IMR-90 (cell line): ENCODE measurements around the gene TIMM50. TPM values are rescaled to one million over a fixed set of nuclear protein-coding genes. Genes with fewer than 3 reads are reported as not detected.
A peak's percentile ranks its signal among the peaks of the same experiment; 100 is the strongest.

Experiments used
- ATAC-seq: fragments of 200-7000 bp; cut with Tn5 transposase; 2 replicates; pipeline ENCODE4 v1.9.1; 2020; ENCODE audit warnings: low read depth, mild to moderate bottlenecking, moderate library complexity
- BruUV-seq: library from RNA; stranded (reverse); fragments of 400-500 nt; replicated peaks from 2 replicates; lab custom pipeline; 2021; lab: Mats Ljungman, UMichigan
- CTCF ChIA-PET: fragments of 300-600 bp; formaldehyde crosslinking; extraction: SDS; loops from one replicate; lab custom pipeline; 2021; ENCODE audit warnings: antibody characterized with exemption; lab: Yijun Ruan, JAX
- POLR2A ChIA-PET: fragments of 300-600 bp; sonication (Branson Sonifier 250); formaldehyde crosslinking; loops from one replicate; lab custom pipeline; 2022; ENCODE audit warnings: antibody characterized with exemption; ENCODE audit not compliant: unreplicated experiment; lab: Charles Lee
- DNase-seq: peaks from one replicate; pipeline ENCODE4 v3.0.0; 2013
- H2AFZ ChIP-seq: replicated peaks from 2 replicates; pipeline ENCODE3; 2013; ENCODE audit warnings: low read length, mild to moderate bottlenecking; ENCODE audit not compliant: poor library complexity
- H2AK5ac ChIP-seq: 2 replicates; pipeline ENCODE4 v1.6.1; 2013; ENCODE audit warnings: low read depth, low read length, inconsistent platforms
- H2AK9ac ChIP-seq: replicated peaks from 2 replicates; pipeline ENCODE3; 2013; ENCODE audit warnings: mild to moderate bottlenecking, low read depth, low read length, moderate library complexity; ENCODE audit not compliant: poor library complexity
- H2BK120ac ChIP-seq: 2 replicates; pipeline ENCODE4 v1.6.1; 2013; ENCODE audit warnings: low read depth, low read length, inconsistent platforms
- H2BK15ac ChIP-seq: 3 replicates; pipeline ENCODE4 v1.6.1; 2013; ENCODE audit warnings: low read depth, low read length, inconsistent platforms
- H2BK20ac ChIP-seq: 2 replicates; pipeline ENCODE4 v1.6.1; 2013; ENCODE audit warnings: low read depth, mild to moderate bottlenecking, inconsistent platforms, low read length, moderate library complexity
- H2BK5ac ChIP-seq: 2 replicates; pipeline ENCODE4 v1.6.1; 2013; ENCODE audit warnings: mild to moderate bottlenecking, low read depth, low read length, inconsistent platforms; ENCODE audit not compliant: poor library complexity, severe bottlenecking
- H3K14ac ChIP-seq: replicated peaks from 2 replicates; pipeline ENCODE4 v1.6.1; 2013; ENCODE audit warnings: low read depth, low read length, inconsistent platforms
- H3K18ac ChIP-seq: 2 replicates; pipeline ENCODE4 v1.6.1; 2013; ENCODE audit warnings: low read depth, low read length, control low read depth
- H3K23ac ChIP-seq: 2 replicates; pipeline ENCODE4 v1.6.1; 2013; ENCODE audit warnings: low read depth, low read length, inconsistent platforms
- H3K27ac ChIP-seq: 2 replicates; pipeline ENCODE4 v1.5.1; 2013; ENCODE audit warnings: mild to moderate bottlenecking, control low read depth, low read length; ENCODE audit not compliant: insufficient read depth
- H3K27me3 ChIP-seq: 2 replicates; pipeline ENCODE4 v1.6.1; 2013; ENCODE audit warnings: low read length; ENCODE audit not compliant: control insufficient read depth, insufficient read depth
- H3K36me3 ChIP-seq: 2 replicates; pipeline ENCODE4 v1.6.1; 2013; ENCODE audit warnings: low read length, mixed read lengths; ENCODE audit not compliant: control insufficient read depth, insufficient read depth
- H3K4ac ChIP-seq: 2 replicates; pipeline ENCODE4 v1.6.1; 2013; ENCODE audit warnings: low read depth, low read length, inconsistent platforms
- H3K4me1 ChIP-seq: 2 replicates; pipeline ENCODE4 v1.6.1; 2013; ENCODE audit warnings: low read length, mixed read lengths; ENCODE audit not compliant: control insufficient read depth, insufficient read depth
- H3K4me2 ChIP-seq: 2 replicates; pipeline ENCODE4 v1.6.1; 2013; ENCODE audit warnings: low read depth, mild to moderate bottlenecking, control low read depth, low read length, moderate library complexity
- H3K4me3 ChIP-seq: 2 replicates; pipeline ENCODE4 v1.5.1; 2013; ENCODE audit warnings: low read depth, mild to moderate bottlenecking, control low read depth, low read length, moderate library complexity; ENCODE audit not compliant: insufficient read depth
- H3K56ac ChIP-seq: 2 replicates; pipeline ENCODE4 v1.6.1; 2013; ENCODE audit warnings: low read length, inconsistent platforms; ENCODE audit not compliant: insufficient read depth; ENCODE audit errors: extremely low read depth
- H3K79me1 ChIP-seq, 2 experiments: 2 replicates each; pipeline ENCODE4 v1.6.1; 2013; ENCODE audit warnings: low read length in 2 of 2, inconsistent platforms in 1 of 2, low read depth in 1 of 2
- H3K9ac ChIP-seq: 2 replicates; pipeline ENCODE4 v1.6.1; 2013; ENCODE audit warnings: low read depth, low read length, control low read depth
- H3K9me1 ChIP-seq: 2 replicates; pipeline ENCODE4 v1.6.1; 2013; ENCODE audit warnings: low read length, inconsistent platforms; ENCODE audit not compliant: insufficient read depth
- H3K9me3 ChIP-seq: 2 replicates; pipeline ENCODE4 v1.6.1; 2013; ENCODE audit warnings: low read length; ENCODE audit not compliant: control insufficient read depth, insufficient read depth
- H4K20me1 ChIP-seq: 2 replicates; pipeline ENCODE4 v1.6.1; 2013; ENCODE audit warnings: low read length, inconsistent platforms; ENCODE audit not compliant: insufficient read depth
- H4K5ac ChIP-seq: 2 replicates; pipeline ENCODE4 v1.6.1; 2013; ENCODE audit warnings: mild to moderate bottlenecking, low read depth, low read length, control low read depth
- H4K8ac ChIP-seq, 2 experiments: 2 replicates each; pipeline ENCODE4 v1.6.1; 2013; ENCODE audit warnings: low read depth in 2 of 2, low read length in 2 of 2, control low read depth in 1 of 2, inconsistent platforms in 1 of 2
- H4K91ac ChIP-seq: 2 replicates; pipeline ENCODE4 v1.6.1; 2013; ENCODE audit warnings: low read depth, low read length, inconsistent platforms; ENCODE audit not compliant: insufficient read depth
- CHD1 ChIP-seq: IDR thresholded peaks from 2 replicates; pipeline ENCODE4 v1.6.1; 2012; ENCODE audit warnings: low read depth, low read length, improper control_type of control experiment
- CTCF ChIP-seq: conservative IDR thresholded peaks from 2 replicates; pipeline ENCODE4 v1.5.1; 2012; ENCODE audit warnings: mild to moderate bottlenecking, low read depth, low read length, improper control_type of control experiment
- ELK1 ChIP-seq: fragments of 150-350 bp; IDR thresholded peaks from 2 replicates; pipeline ENCODE4 v1.6.1; 2016; ENCODE audit warnings: low read depth, mild to moderate bottlenecking, low read length, moderate library complexity, borderline replicate concordance
- FOS ChIP-seq: fragments of 150-350 bp; IDR thresholded peaks from 2 replicates; pipeline ENCODE4 v1.6.1; 2016; ENCODE audit warnings: low read depth, low read length
- MAFK ChIP-seq: IDR thresholded peaks from 2 replicates; pipeline ENCODE4 v1.6.1; 2012; ENCODE audit warnings: low read depth, low read length, improper control_type of control experiment
- MAZ ChIP-seq: IDR thresholded peaks from 2 replicates; pipeline ENCODE4 v1.6.1; 2012; ENCODE audit warnings: low read depth, mild to moderate bottlenecking, low read length, improper control_type of control experiment, moderate library complexity, borderline replicate concordance
- MXI1 ChIP-seq: IDR thresholded peaks from 2 replicates; pipeline ENCODE4 v1.6.1; 2012; ENCODE audit warnings: low read depth, mild to moderate bottlenecking, low read length, moderate library complexity, borderline replicate concordance
- RAD21 ChIP-seq: IDR thresholded peaks from 2 replicates; pipeline ENCODE4 v1.6.1; 2012; ENCODE audit warnings: low read length, improper control_type of control experiment
- RFX5 ChIP-seq: IDR thresholded peaks from 2 replicates; pipeline ENCODE4 v1.8.0; 2012; ENCODE audit warnings: low read depth, mild to moderate bottlenecking, low read length, moderate library complexity
- SMC3 ChIP-seq: fragments of 150-350 bp; IDR thresholded peaks from 2 replicates; pipeline ENCODE4 v1.6.1; 2016; ENCODE audit warnings: low read depth, mild to moderate bottlenecking, antibody characterized with exemption, low read length, moderate library complexity
- USF2 ChIP-seq: fragments of 150-350 bp; IDR thresholded peaks from 2 replicates; pipeline ENCODE4 v1.6.1; 2017; ENCODE audit warnings: mild to moderate bottlenecking, antibody characterized with exemption, low read length, low read depth
- WGBS, 2 experiments: methylation state at CpG; one replicate each; pipeline versions ENCODE4 v1.1.5 to v1.1.7; 2013; ENCODE audit warnings: missing lambda C conversion rate in 2 of 2; ENCODE audit not compliant: insufficient read length in 1 of 2; ENCODE audit errors: extremely low coverage in 2 of 2; 5-methylcytosine and 5-hydroxymethylcytosine counted together
- dilution Hi-C: fragments of 300-500 bp; cut with HindIII; formaldehyde crosslinking; loops from one replicate; pipeline ENCODE4 v1.14.3; 2018; ENCODE audit warnings: low sequenced_read_pairs; ENCODE audit not compliant: unreplicated experiment
- in situ Hi-C: fragments of 300-500 bp; cut with MboI; formaldehyde crosslinking; loops from 3 replicates; pipeline ENCODE4 v1.14.3; 2019; ENCODE audit warnings: low sequenced_read_pairs, inconsistent platforms, mixed read lengths
- intact Hi-C: fragments of 100-400 bp; cut with micrococcal nuclease; formaldehyde crosslinking; loops from 2 replicates; pipeline ENCODE4 v1.10.0; 2022
- polyA plus RNA-seq, 3 experiments: library from polyadenylated mRNA; depleted of rRNA; stranded (reverse); fragments of >200 nt; gene quantifications; 2 replicates each; pipeline ENCODE4 v1.2.3, GENCODE V29; 2012; ENCODE audit warnings: low replicate concordance in 1 of 3
- total RNA-seq: library from RNA; depleted of rRNA; stranded (reverse); fragments of >200 nt; gene quantifications from 2 replicates; pipeline ENCODE4 v1.2.3, GENCODE V29; 2012

The TIMM50 gene
- total and polyA plus RNA-seq, 2 of the 4 experiments (the other 2 are of a cell fraction): 52.0 to 76.8 TPM

- CTCF ChIA-PET: interaction anchor here (0.6 to 1.2 kb wide), 2 partner anchors 12 to 60 kb away, joined by 3 to 5 read pairs; no protein-coding TSS in a partner anchor
- dilution Hi-C loops: no loop called here
These were observed 6.5 kb upstream of the TIMM50 start for GRCh38 chr19:39474139-39474620.

More at GRCh38 chr19:39474139-39474620, 6.5 kb upstream of the TIMM50 start:
- Histone ChIP-seq H2BK5ac (no peak overlapping the region), H3K23ac (no peak overlapping the region), H3K9me3 (no peaks in the 10 kb centered on the region), H3K4me1 (no peaks in the 10 kb centered on the region), H2BK20ac (no peak overlapping the region), H4K91ac (no peak overlapping the region), H3K4me2 (no peak overlapping the region), H4K8ac (no peak overlapping the region), H2AFZ (no peak overlapping the region), H4K5ac (no peak overlapping the region), H2AK9ac (no peak overlapping the region), H4K20me1 (peaks cover 9% of the 10 kb centered on the region), H3K79me1 (peaks cover 9 to 11% of the 10 kb centered on the region in 2 experiments; a peak in 3 of 4 replicates), H3K9me1 (peaks cover 1% of the 10 kb centered on the region; the same call in 1 of the 2 replicates), H3K18ac (no peak overlapping the region), H3K27ac (no peak overlapping the region), H3K4me3 (no peak overlapping the region), H3K56ac (no peak overlapping the region), H3K9ac (no peak overlapping the region), H3K14ac (no peak overlapping the region), H2BK15ac (no peak overlapping the region), H2BK120ac (no peak overlapping the region), H3K36me3 (peaks cover 71% of the 10 kb centered on the region), H2AK5ac (no peak overlapping the region), H3K27me3 (no peaks in the 10 kb centered on the region), H3K4ac (no peak overlapping the region)
- no TSS peak for BruUV-seq
- TF ChIP-seq RFX5: no peak
- no peak for TF ChIP-seq ELK1
- TF ChIP-seq RAD21: peak; percentile 50
- no peak for TF ChIP-seq FOS
- TF ChIP-seq CTCF: peak; percentile 67
- peak; percentile 47; the same call in 1 of the 2 replicates for TF ChIP-seq SMC3
- TF ChIP-seq CHD1: no peak
- TF ChIP-seq USF2: no peak
- peak; percentile 42; the same call in 1 of the 2 replicates for TF ChIP-seq MAZ
- TF ChIP-seq MXI1: no peak
- no peak for TF ChIP-seq MAFK
- ATAC-seq (peak; percentile 75), DNase-seq (peak; percentile 22)
- in situ Hi-C loops (no loop called here), intact Hi-C loops (loop anchor here (1.0 kb wide), 1 partner anchor 58 kb away; the partner anchor contains the start of gene EID2B)
- 82% methylated on average over 5 of the region's 9 CpGs; no CpG with 5 or more reads in 1 of the 2 experiments for WGBS, 2 experiments
- POLR2A ChIA-PET: no interaction called here
